ENCODE results near the gene INTS4.
"Not testable (repeated sequence)": the region's sequence is repeated elsewhere in the genome, so short reads cannot be mapped to it uniquely, and the experiment has no call there.

The INTS4 gene

DNA sequence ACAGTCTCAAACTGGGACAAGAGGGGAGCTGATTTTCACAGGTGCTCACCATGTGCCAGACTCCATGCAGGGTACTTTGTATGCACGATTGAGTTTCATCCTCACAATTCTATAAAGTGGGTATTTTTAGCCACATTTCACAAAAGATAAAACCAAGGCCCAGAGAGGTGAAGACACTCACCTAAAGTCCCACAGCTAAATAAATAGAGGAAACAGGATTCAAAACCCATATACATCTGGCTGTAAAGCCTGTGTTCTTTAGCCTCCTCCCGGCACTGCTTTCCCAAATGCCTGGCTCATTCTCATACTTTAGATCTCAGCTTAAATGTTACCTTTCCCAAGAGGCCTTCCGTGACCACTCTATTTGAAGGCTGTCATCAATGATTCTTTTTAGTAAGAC lies 41.8 kb upstream of the INTS4 start:
- Histone ChIP-seq H3K4me3 (ENCODE audit: low read length) (no peak overlapping the region), H3K4me1 (ENCODE audit: control insufficient read depth, low read depth, low read length) (no peaks in the 10 kb centered on the region), H3K9me3 (ENCODE audit: control insufficient read depth, low read depth, low read length) (no peaks in the 10 kb centered on the region), H3K36me3 (ENCODE audit: control insufficient read depth, low read depth, low read length) (no peaks in the 10 kb centered on the region), H3K9ac (ENCODE audit: low read length) (no peak overlapping the region), H3K27ac (ENCODE audit: low read length) (no peak overlapping the region), H3K27me3 (ENCODE audit: control insufficient read depth, insufficient read depth, low read length) (no peaks in the 10 kb centered on the region)

DNA sequence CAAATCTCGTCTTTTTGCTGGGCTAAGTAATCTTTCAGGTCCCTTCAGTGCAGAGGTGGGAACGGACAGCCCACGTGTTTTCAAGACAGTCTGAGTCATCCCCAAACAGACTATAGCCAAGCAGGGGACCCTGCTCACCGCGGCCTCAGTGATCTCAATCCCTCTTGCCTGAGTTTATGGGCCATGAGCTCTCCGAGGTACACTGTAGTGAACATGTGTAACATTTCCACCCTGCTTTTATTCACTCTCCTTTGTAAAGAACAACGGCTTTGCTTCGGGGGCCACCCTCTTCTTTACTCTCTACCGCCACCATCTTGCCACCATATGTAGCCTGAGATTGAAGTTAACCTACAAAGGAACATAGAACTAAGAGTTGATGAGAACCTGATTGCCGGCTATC lies 40.2 kb upstream of the INTS4 start:
- no peak overlapping the region for H3K9ac ChIP-seq (ENCODE audit: low read length)
- H3K27ac ChIP-seq (ENCODE audit: low read length), result no peak overlapping the region
- H3K27me3 ChIP-seq (ENCODE audit: control insufficient read depth, insufficient read depth, low read length), result no peaks in the 10 kb centered on the region
- no peaks in the 10 kb centered on the region for H3K4me1 ChIP-seq (ENCODE audit: control insufficient read depth, low read depth, low read length)
- no peaks in the 10 kb centered on the region for H3K9me3 ChIP-seq (ENCODE audit: control insufficient read depth, low read depth, low read length)
- H3K36me3 ChIP-seq (ENCODE audit: control insufficient read depth, low read depth, low read length), result no peaks in the 10 kb centered on the region
- no peak overlapping the region for H3K4me3 ChIP-seq (ENCODE audit: low read length)

DNA sequence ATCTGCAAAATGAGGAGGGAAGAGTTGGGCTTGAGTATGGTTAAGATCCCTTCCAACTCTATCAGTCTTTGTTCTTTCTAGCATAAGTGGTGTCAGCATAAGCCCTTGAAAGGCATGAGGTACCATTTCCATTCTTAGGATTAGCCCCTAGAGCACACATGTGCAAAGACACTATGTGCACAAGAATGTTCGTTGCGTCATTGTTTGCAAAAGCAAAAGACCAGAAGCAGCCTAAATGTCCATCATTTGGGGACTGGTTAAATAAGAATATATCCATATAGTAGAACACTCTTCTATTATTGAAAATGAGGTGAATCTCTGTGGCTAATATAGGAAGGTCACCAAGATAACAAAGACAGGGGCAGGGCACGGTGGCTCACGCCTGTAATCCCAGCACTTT lies 38.6 kb upstream of the INTS4 start:
- no peaks in the 10 kb centered on the region for H3K36me3 ChIP-seq (ENCODE audit: control insufficient read depth, low read depth, low read length)
- no peak overlapping the region for H3K27ac ChIP-seq (ENCODE audit: low read length)
- no peak overlapping the region for H3K4me3 ChIP-seq (ENCODE audit: low read length)
- no peak overlapping the region for H3K9ac ChIP-seq (ENCODE audit: low read length)
- H3K4me1 ChIP-seq (ENCODE audit: control insufficient read depth, low read depth, low read length), result no peaks in the 10 kb centered on the region
- no peaks in the 10 kb centered on the region for H3K9me3 ChIP-seq (ENCODE audit: control insufficient read depth, low read depth, low read length)
- no peaks in the 10 kb centered on the region for H3K27me3 ChIP-seq (ENCODE audit: control insufficient read depth, insufficient read depth, low read length)

DNA sequence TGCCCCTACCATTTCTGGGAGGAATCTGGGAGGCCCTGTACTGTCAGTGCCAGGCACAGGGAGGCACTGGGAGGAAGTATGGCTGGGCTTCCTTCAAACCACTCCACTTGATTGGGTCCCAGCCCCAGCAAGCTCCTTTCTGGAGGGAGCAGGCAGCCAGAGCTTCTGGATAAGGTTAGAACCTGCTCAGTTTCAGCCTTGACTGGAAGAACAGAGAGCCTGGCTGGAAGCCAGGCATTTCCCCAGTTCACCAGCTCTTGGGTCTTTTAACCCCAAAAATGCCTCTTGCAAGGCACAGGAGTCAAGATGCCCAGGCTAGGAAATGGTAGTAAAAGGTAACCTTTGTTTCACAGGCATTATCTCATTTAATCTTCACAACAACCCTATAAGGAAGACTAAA lies 37.6 kb upstream of the INTS4 start:
- H3K27ac ChIP-seq (ENCODE audit: low read length), result no peak overlapping the region
- no peaks in the 10 kb centered on the region for H3K4me1 ChIP-seq (ENCODE audit: control insufficient read depth, low read depth, low read length)
- no peaks in the 10 kb centered on the region for H3K9me3 ChIP-seq (ENCODE audit: control insufficient read depth, low read depth, low read length)
- H3K9ac ChIP-seq (ENCODE audit: low read length), result no peak overlapping the region
- H3K36me3 ChIP-seq (ENCODE audit: control insufficient read depth, low read depth, low read length), result no peaks in the 10 kb centered on the region
- no peaks in the 10 kb centered on the region for H3K27me3 ChIP-seq (ENCODE audit: control insufficient read depth, insufficient read depth, low read length)
- H3K4me3 ChIP-seq (ENCODE audit: low read length), result no peak overlapping the region

DNA sequence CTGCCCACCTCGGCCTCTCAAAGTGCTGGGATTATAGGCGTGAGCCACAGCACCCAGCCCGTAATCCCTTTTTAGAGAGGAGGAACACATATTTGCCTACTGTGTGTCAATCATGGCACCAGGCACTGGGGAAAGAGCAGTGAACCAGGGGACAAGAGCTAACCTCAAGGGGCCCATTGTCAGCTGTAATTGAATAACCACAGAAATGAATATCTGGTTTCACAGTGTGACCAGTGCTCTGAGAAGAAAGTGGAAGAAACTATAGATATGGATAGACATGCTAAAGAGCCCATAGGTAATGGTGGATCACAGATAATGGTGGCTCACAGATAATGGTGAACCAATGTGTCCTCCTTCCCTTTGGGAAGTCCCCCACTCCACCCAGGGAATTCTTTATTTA lies 37.2 kb upstream of the INTS4 start:
- no peaks in the 10 kb centered on the region for H3K27me3 ChIP-seq (ENCODE audit: control insufficient read depth, insufficient read depth, low read length)
- H3K36me3 ChIP-seq (ENCODE audit: control insufficient read depth, low read depth, low read length), result no peaks in the 10 kb centered on the region
- H3K4me3 ChIP-seq (ENCODE audit: low read length), result no peak overlapping the region
- no peak overlapping the region for H3K27ac ChIP-seq (ENCODE audit: low read length)
- H3K9me3 ChIP-seq (ENCODE audit: control insufficient read depth, low read depth, low read length), result no peaks in the 10 kb centered on the region
- H3K9ac ChIP-seq (ENCODE audit: low read length), result no peak overlapping the region
- no peaks in the 10 kb centered on the region for H3K4me1 ChIP-seq (ENCODE audit: control insufficient read depth, low read depth, low read length)

DNA sequence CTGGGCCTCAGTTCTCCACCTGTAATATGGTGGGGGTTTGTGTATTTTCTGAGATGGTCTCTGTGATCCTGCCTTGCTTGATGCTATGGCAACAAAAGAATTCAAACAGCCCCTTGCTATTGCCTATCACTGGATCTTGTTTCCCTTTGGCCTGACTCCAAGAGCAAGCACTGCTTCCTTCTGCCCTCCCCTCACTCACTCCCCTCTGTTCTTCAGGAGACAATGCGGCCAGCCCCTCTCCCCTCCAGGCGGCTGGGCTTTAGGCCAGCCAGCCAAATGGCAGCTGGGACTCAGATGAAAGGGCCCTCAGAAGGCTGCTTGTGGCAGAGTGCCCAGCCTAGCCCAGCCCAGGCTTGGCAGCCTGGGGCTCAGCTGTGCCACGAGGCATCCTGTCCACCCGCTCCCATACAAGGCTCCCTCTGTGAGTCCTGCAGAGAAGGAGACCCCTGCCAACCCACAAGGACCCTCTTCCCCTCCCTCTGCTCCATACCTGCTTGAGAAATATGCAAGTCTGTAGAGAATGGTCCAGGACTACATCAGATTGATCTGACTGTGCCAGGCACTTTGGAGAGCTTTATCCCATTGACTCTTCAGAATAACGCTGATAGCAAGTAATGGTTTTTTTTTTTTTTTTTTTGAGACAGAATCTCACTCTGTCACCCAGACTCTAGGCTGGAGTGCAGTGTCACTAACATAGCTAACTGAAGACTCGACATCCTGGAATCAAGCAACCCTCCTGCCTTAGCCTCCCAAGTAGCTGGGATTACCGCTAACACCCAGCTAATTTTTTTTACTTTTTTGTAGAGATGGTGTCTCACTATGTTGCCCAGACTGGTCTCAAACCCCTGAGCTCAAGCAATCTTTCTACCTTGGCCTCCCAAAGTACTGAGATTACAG lies 36.2 kb upstream of the INTS4 start:
- H3K9me3 ChIP-seq (ENCODE audit: control insufficient read depth, low read depth, low read length), result no peaks in the 10 kb centered on the region
- no peak overlapping the region for H3K27ac ChIP-seq (ENCODE audit: low read length)
- no peak overlapping the region for H3K4me3 ChIP-seq (ENCODE audit: low read length)
- H3K36me3 ChIP-seq (ENCODE audit: control insufficient read depth, low read depth, low read length), result no peaks in the 10 kb centered on the region
- H3K9ac ChIP-seq (ENCODE audit: low read length), result no peak overlapping the region
- H3K4me1 ChIP-seq (ENCODE audit: control insufficient read depth, low read depth, low read length), result no peaks in the 10 kb centered on the region
- no peaks in the 10 kb centered on the region for H3K27me3 ChIP-seq (ENCODE audit: control insufficient read depth, insufficient read depth, low read length)

DNA sequence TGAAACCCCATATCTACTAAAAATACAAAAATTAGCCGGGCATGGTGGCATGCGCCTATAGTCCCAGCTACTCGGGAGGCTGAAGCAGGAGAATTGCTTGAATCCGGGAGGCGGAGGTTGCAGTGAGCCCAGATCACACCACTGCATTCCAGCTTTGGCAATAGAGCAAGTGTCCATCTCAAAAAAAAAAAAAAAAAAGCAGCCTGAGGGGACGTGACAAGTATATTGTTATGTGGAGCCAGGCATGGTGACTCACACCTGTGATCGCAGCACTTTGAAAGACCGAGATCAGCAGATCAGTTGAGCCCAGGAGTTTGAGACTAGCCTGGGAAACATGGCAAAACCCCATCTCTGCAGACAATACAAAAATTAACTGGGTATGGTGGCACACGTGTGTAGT lies 34.0 kb upstream of the INTS4 start:
- H3K4me3 ChIP-seq (ENCODE audit: low read length); H3K9me3 ChIP-seq (ENCODE audit: control insufficient read depth, low read depth, low read length); H3K36me3 ChIP-seq (ENCODE audit: control insufficient read depth, low read depth, low read length); H3K27me3 ChIP-seq (ENCODE audit: control insufficient read depth, insufficient read depth, low read length); H3K27ac ChIP-seq (ENCODE audit: low read length); H3K9ac ChIP-seq (ENCODE audit: low read length); H3K4me1 ChIP-seq (ENCODE audit: control insufficient read depth, low read depth, low read length): not testable (repeated sequence)

DNA sequence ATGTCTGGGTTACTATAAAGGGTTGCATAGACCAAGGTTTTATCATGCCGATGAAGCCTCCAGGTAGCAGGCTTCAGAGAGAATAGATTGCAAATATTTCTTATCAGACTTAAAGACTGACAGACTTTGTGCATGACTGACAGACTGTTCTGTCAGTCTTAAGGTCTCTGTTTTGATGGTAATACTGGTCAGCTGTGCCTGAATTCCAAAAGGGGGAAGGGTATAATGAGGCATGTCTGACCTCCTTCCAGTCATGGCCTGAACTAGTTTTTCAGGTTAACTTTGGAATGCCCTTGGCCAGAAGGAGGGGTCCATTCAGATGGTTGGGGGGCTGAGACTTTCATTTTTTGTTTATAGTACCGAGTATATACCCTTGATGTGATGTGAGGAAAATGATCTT lies 33.3 kb upstream of the INTS4 start:
- Histone ChIP-seq H3K4me3 (ENCODE audit: low read length) (no peak overlapping the region), H3K36me3 (ENCODE audit: control insufficient read depth, low read depth, low read length) (no peaks in the 10 kb centered on the region), H3K9me3 (ENCODE audit: control insufficient read depth, low read depth, low read length) (no peaks in the 10 kb centered on the region), H3K27me3 (ENCODE audit: control insufficient read depth, insufficient read depth, low read length) (no peaks in the 10 kb centered on the region), H3K9ac (ENCODE audit: low read length) (no peak overlapping the region), H3K4me1 (ENCODE audit: control insufficient read depth, low read depth, low read length) (no peaks in the 10 kb centered on the region), H3K27ac (ENCODE audit: low read length) (no peak overlapping the region)

DNA sequence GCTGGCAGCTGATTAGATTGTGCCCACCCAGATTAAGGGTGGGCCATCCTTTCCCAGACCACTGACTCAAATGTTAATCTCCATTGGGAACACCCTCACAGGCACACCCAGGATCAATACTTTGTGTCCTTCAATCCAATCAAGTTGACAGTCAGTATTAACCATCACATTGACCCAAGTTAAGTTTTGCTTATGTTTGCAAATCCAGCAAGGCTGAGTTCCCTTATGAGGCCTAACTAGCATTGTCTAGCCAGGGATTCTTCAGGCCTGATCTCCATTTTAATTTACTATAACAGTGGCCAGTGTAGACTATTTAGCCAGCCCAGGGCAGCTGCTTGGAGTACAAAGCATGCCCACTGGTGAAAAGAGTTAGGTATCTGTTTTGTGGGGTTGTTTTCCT lies 30.9 kb upstream of the INTS4 start:
- no peak overlapping the region for H3K4me3 ChIP-seq (ENCODE audit: low read length)
- H3K27me3 ChIP-seq (ENCODE audit: control insufficient read depth, insufficient read depth, low read length), result no peaks in the 10 kb centered on the region
- H3K9me3 ChIP-seq (ENCODE audit: control insufficient read depth, low read depth, low read length), result no peaks in the 10 kb centered on the region
- H3K4me1 ChIP-seq (ENCODE audit: control insufficient read depth, low read depth, low read length), result peaks cover 6% of the 10 kb centered on the region
- no peaks in the 10 kb centered on the region for H3K36me3 ChIP-seq (ENCODE audit: control insufficient read depth, low read depth, low read length)
- no peak overlapping the region for H3K9ac ChIP-seq (ENCODE audit: low read length)
- no peak overlapping the region for H3K27ac ChIP-seq (ENCODE audit: low read length)

DNA sequence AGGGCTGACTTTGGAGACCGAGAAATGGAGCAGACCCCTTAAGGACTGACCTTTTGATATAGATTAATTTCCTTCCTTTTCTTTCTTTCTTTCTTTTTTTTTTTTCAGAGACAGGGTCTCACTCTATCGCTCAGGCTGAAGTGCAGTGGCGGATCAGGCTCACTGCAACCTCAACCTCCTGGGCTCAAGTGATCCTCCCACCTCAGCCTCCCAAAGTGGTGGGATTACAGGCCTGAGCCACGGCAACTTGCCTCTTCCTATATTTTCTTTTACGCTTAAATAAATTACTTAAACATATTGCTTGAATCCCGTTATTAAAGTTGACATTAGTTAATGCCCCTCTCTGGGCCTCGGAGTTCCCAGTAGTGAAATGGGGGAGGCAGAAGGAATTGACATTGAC lies 29.0 kb upstream of the INTS4 start:
- H3K27ac ChIP-seq (ENCODE audit: low read length), result no peak overlapping the region
- H3K27me3 ChIP-seq (ENCODE audit: control insufficient read depth, insufficient read depth, low read length), result no peaks in the 10 kb centered on the region
- H3K9me3 ChIP-seq (ENCODE audit: control insufficient read depth, low read depth, low read length), result no peaks in the 10 kb centered on the region
- H3K9ac ChIP-seq (ENCODE audit: low read length), result peak overlapping the region; percentile 35
- peaks cover 6% of the 10 kb centered on the region for H3K4me1 ChIP-seq (ENCODE audit: control insufficient read depth, low read depth, low read length)
- peak overlapping the region; percentile 66 for H3K4me3 ChIP-seq (ENCODE audit: low read length)
- no peaks in the 10 kb centered on the region for H3K36me3 ChIP-seq (ENCODE audit: control insufficient read depth, low read depth, low read length)

DNA sequence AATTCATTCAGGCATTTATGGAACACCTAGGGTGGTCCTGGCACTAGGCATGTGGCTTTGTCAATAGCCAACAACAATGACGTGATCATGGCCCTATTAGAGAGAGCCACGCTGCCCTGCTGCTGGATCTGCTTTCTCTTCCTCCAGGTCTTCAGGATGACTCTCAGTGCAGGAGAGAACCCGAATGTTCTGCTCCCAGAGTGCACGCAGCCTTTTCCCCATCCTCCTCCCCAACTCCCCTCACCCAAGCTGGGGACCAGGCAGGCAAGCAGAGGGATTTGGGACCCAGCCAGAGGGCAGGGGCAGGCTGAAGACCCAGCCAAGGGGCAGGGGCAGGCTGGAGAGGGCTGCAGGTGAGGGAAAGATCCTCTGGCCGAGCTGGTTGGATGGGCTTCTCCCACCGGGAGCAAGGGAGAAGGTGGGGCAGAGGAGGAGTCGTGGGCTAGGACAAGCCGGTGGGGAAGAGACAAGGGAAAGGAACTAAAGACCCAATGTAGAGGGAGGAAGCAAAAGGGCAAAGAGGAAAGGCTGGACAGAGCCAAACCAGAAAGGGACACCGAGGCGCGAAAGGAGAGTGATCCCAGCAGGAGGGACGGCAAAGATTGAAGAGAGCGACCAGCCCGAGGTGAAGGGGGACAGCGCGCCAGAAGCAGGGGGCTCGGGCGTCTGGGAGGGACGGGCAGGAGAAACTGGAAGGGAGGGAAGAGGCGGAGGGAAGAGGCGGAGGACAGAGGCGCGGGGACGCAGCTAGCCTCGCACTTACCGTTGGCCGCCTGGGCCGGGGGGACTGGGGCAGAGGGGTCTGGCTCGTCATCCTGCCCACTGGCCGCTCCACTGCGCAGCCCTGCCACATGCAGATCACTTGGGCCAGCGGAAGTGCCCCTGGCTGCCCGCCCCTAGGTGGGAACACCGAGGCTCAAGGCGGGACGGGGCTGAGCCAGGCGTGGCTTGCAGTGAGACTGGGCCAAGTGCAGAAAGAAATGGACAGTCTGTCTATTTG lies 28.2 kb upstream of the INTS4 start, which contains the start of gene KCTD14:
Gene KCTD14 (minus strand): TSS at position 880 of the 1,000 bp plus-strand sequence. CDS start 27 bp downstream, at position 853.
- Histone ChIP-seq H3K27ac (ENCODE audit: low read length) (no peak within 1 kb of the TSS), H3K9ac (ENCODE audit: low read length) (peak within 1 kb of the TSS; percentile 35), H3K4me3 (ENCODE audit: low read length) (peak within 1 kb of the TSS; percentile 66)

More for the DNA sequence above, 28.2 kb upstream of the INTS4 start, which contains the start of gene KCTD14:
- H3K27me3 ChIP-seq (ENCODE audit: control insufficient read depth, insufficient read depth, low read length), result no peaks in the 10 kb centered on the region
- H3K9me3 ChIP-seq (ENCODE audit: control insufficient read depth, low read depth, low read length), result no peaks in the 10 kb centered on the region
- peaks cover 6% of the 10 kb centered on the region for H3K4me1 ChIP-seq (ENCODE audit: control insufficient read depth, low read depth, low read length)
- no peaks in the 10 kb centered on the region for H3K36me3 ChIP-seq (ENCODE audit: control insufficient read depth, low read depth, low read length)
